GM12878 (cell line): Measurements from ENCODE around the gene CILP2. TPM values are rescaled to one million over a fixed set of nuclear protein-coding genes. Genes with fewer than 3 reads are reported as not detected.

Experiments used
- ATAC-seq: fragments of 200-7000 bp; cut with Tn5 transposase; 3 replicates; pipeline ENCODE4 v1.9.1; 2020; ENCODE audit warnings: mild to moderate bottlenecking, moderate library complexity
- BruUV-seq: library from RNA; stranded (reverse); fragments of 400-500 nt; replicated peaks from 2 replicates; lab custom pipeline; 2021; lab: Mats Ljungman, UMichigan
- CTCF ChIA-PET: fragments of 300-600 bp; sonication (Branson Sonifier 250); formaldehyde crosslinking; extraction: SDS; loops from one replicate; lab custom pipeline; 2021; ENCODE audit warnings: inconsistent platforms; lab: Yijun Ruan, JAX
- POLR2A ChIA-PET: fragments of 350-600 bp; formaldehyde crosslinking; extraction: SDS; loops from one replicate; lab custom pipeline; 2021; ENCODE audit warnings: inconsistent platforms; lab: Charles Lee
- RAD21 ChIA-PET: fragments of 300-600 bp; sonication (Branson Sonifier 250); formaldehyde crosslinking; loops from one replicate; lab custom pipeline; 2023; ENCODE audit warnings: antibody characterized with exemption; ENCODE audit not compliant: unreplicated experiment; lab: Charles Lee
- SMC1A ChIA-PET: fragments of 300-600 bp; sonication (Branson Sonifier 250); formaldehyde crosslinking; loops from one replicate; lab custom pipeline; 2023; ENCODE audit not compliant: unreplicated experiment, uncharacterized antibody; lab: Charles Lee
- DNase-seq: peaks from one replicate; pipeline ENCODE4 v3.0.0-alpha.2; 2011; ENCODE audit warnings: low read depth, low spot score
- FAIRE-seq: peaks from 3 replicates; lab custom pipeline; 2011; peaks lifted over from hg19 to GRCh38; lab: Jason Lieb, UNC
- H2AFZ ChIP-seq: 2 replicates; pipeline ENCODE4 v1.6.0; 2011; ENCODE audit warnings: low read depth, low read length, control low read depth; ENCODE audit not compliant: control insufficient read depth
- H3K27ac ChIP-seq: 2 replicates; pipeline ENCODE4 v1.5.1; 2011; ENCODE audit warnings: control low read depth; ENCODE audit not compliant: control insufficient read depth, insufficient read depth
- H3K27me3 ChIP-seq, 2 experiments: replicated peaks in 1 of 2; 2 replicates each; pipeline versions ENCODE4 v1.6.0 to v1.6.1; 2011; ENCODE audit warnings: low read length in 1 of 2; ENCODE audit not compliant: control insufficient read depth in 2 of 2, insufficient read depth in 2 of 2
- H3K36me3 ChIP-seq, 2 experiments: 2 replicates each; pipeline ENCODE4 v1.5.1; 2011; ENCODE audit warnings: low read length in 1 of 2; ENCODE audit not compliant: control insufficient read depth in 2 of 2, insufficient read depth in 2 of 2
- H3K4me1 ChIP-seq: 2 replicates; pipeline ENCODE4 v1.6.1; 2011; ENCODE audit warnings: mild to moderate bottlenecking, low read length, moderate library complexity, mixed read lengths; ENCODE audit not compliant: control insufficient read depth, insufficient read depth
- H3K4me2 ChIP-seq: 2 replicates; pipeline ENCODE4 v1.6.0; 2011; ENCODE audit warnings: control low read depth; ENCODE audit not compliant: control insufficient read depth, insufficient read depth
- H3K4me3 ChIP-seq: fragments of 200-600 bp; sonication (generic); 2 replicates; pipeline ENCODE4 v1.5.1; 2016
- H3K79me2 ChIP-seq: 2 replicates; pipeline ENCODE4 v1.6.0; 2011; ENCODE audit warnings: low read length; ENCODE audit not compliant: control insufficient read depth, insufficient read depth
- H3K9ac ChIP-seq: 2 replicates; pipeline ENCODE4 v1.8.0; 2011; ENCODE audit warnings: low read length, control low read depth, mixed read lengths; ENCODE audit not compliant: control insufficient read depth, insufficient read depth
- H3K9me3 ChIP-seq: replicated peaks from 3 replicates; pipeline ENCODE4 v1.5.1; 2011; ENCODE audit warnings: mild to moderate bottlenecking, low read length; ENCODE audit not compliant: control insufficient read depth, insufficient read depth
- H4K20me1 ChIP-seq: 2 replicates; pipeline ENCODE4 v1.6.0; 2011; ENCODE audit not compliant: control insufficient read depth, insufficient read depth
- LARP7 ChIP-seq: fragments of 450-650 bp; IDR thresholded peaks from 2 replicates; pipeline ENCODE4 v1.6.1; 2017; ENCODE audit warnings: mild to moderate bottlenecking
- PKNOX1 ChIP-seq: fragments of 450-650 bp; IDR thresholded peaks from 2 replicates; pipeline ENCODE4 v1.6.1; 2016; ENCODE audit warnings: mild to moderate bottlenecking
- POLR2AphosphoS5 ChIP-seq: IDR thresholded peaks from 2 replicates; pipeline ENCODE4 v1.6.1; 2011; ENCODE audit warnings: mild to moderate bottlenecking, low read length, inconsistent platforms
- WRNIP1 ChIP-seq: IDR thresholded peaks from 2 replicates; pipeline ENCODE4 v1.6.1; 2011; ENCODE audit warnings: low read depth, low read length, improper control_type of control experiment, borderline replicate concordance
- WGBS: methylation state at CpG from one replicate; pipeline ENCODE4 v1.1.6; 2016; ENCODE audit warnings: low lambda C conversion rate; ENCODE audit not compliant: insufficient replicate concordance, insufficient coverage; ENCODE audit errors: missing lambda C conversion rate; 5-methylcytosine and 5-hydroxymethylcytosine counted together
- in situ Hi-C: fragments of 300-500 bp; cut with MboI; formaldehyde crosslinking; loops from 9 replicates; pipeline ENCODE4 v1.14.3; 2018; ENCODE audit warnings: mixed read lengths
- intact Hi-C: fragments of 100-400 bp; cut with micrococcal nuclease; formaldehyde crosslinking; loops from one replicate; pipeline ENCODE4 v1.14.2; 2022; ENCODE audit not compliant: unreplicated experiment
- polyA plus RNA-seq, 11 experiments: library from polyadenylated mRNA; depleted of rRNA in 4 of 11; unstranded in 6 of 11; stranded (reverse) in 5 of 11; fragments of >200 nt; fragmentation: Nextera tagmentation in 4 of 11; fragmentation: Illumina TruSeq in 1 of 11; extraction: Ambion mirVana in 4 of 11; extraction: Trizol in 1 of 11; gene quantifications; 1 replicate in 1 of 11; 2 replicates in 10 of 11; pipeline versions ENCODE4 v1.2.1 to v1.2.3, GENCODE V29; 2011 to 2016; ENCODE audit warnings: inconsistent platforms in 2 of 11, missing spikeins in 2 of 11, low read depth in 1 of 11
- total RNA-seq, 4 experiments: library from RNA; depleted of rRNA in 3 of 4; stranded (reverse); fragments of >200 nt in 3 of 4; fragmentation: Illumina TruSeq in 1 of 4; extraction: Trizol in 1 of 4; gene quantifications; 2 replicates each; pipeline versions ENCODE4 v1.2.1 to v1.2.3, GENCODE V29; 2013 to 2021
- TF ChIP-seq, protein P1 (sequence below): fragments of 450-650 bp; IDR thresholded peaks from 2 replicates; pipeline ENCODE4 v1.6.1; 2016; ENCODE audit warnings: mild to moderate bottlenecking

The CILP2 gene
- total and polyA plus RNA-seq, 10 of the 15 experiments (the other 5 are each of a cell fraction or from before 2014, with no cell fraction given), result 0.05 to 0.08 (median 0.06) TPM; not detected in 6

DNA sequence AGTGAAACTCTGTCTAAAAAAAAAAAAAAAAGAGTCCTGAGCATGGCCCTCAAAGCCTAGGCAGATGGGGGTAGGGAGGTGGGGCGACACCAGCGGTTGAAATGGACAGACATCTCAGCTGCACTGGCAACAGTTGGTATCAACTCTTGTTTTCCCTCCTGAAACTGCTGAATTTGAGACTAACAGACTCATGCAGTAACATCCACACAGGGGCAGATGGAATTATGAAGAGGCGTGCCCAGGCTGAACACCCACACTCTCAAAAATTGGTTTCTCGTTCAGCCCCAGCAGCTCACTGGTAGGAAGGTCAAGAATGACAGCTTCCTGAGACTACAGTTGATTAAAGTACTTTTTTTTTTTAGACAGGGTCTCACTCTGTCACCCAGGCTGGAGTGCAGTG is 56.3 kb downstream of the CILP2 start:
- in situ Hi-C loops, result no loop called here
- no TSS peak for BruUV-seq
- Histone ChIP-seq H3K36me3 (peaks cover 0 to 8% of the 10 kb centered on the region in 2 experiments; a peak in 2 of 4 replicates), H3K79me2 (no peaks in the 10 kb centered on the region; the same call in 1 of the 2 replicates), H3K9ac (no peak overlapping the region), H3K4me3 (no peak overlapping the region), H3K27ac (no peak overlapping the region), H3K4me1 (peaks cover 49% of the 10 kb centered on the region), H4K20me1 (no peaks in the 10 kb centered on the region), H3K27me3 (no peaks in the 10 kb centered on the region), H2AFZ (no peak overlapping the region; the same call in 1 of the 2 replicates), H3K9me3 (no peaks in the 10 kb centered on the region), H3K4me2 (no peak overlapping the region)
- ChIA-PET CTCF (no interaction called here), POLR2A (no interaction called here), RAD21 (interaction anchor here (0.7 to 1.3 kb wide), 3 partner anchors 21 to 68 kb away, joined by 3 to 4 read pairs (median 3); no protein-coding TSS in a partner anchor), SMC1A (no interaction called here)
- ATAC-seq (no peak), FAIRE-seq (no peak), DNase-seq (no peak)
- 14% methylated on average over 4 of the region's 4 CpGs for WGBS
- intact Hi-C loops, result no loop called here
- TF ChIP-seq WRNIP1, result no peak
- TF ChIP-seq LARP7, result no peak
- no peak for TF ChIP-seq POLR2AphosphoS5
- TF ChIP-seq, protein P1, sequence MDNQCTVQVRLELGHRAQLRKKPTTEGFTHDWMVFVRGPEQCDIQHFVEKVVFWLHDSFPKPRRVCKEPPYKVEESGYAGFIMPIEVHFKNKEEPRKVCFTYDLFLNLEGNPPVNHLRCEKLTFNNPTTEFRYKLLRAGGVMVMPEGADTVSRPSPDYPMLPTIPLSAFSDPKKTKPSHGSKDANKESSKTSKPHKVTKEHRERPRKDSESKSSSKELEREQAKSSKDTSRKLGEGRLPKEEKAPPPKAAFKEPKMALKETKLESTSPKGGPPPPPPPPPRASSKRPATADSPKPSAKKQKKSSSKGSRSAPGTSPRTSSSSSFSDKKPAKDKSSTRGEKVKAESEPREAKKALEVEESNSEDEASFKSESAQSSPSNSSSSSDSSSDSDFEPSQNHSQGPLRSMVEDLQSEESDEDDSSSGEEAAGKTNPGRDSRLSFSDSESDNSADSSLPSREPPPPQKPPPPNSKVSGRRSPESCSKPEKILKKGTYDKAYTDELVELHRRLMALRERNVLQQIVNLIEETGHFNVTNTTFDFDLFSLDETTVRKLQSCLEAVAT, result peak; percentile 46; the same call in 1 of the 2 replicates
- no peak for TF ChIP-seq PKNOX1
